Activated T-helper 9 cell treated with anti-CD3 and anti-CD28 coated beads, Interleukin-2, amount 50 U/mL, for 16 hours (primary cell): ENCODE results near the gene PROZ.
"Not testable (repeated sequence)": the region's sequence is repeated elsewhere in the genome, so short reads cannot be mapped to it uniquely, and the experiment has no call there.

ENCODE experiments used
- DNase-seq: peaks from one replicate; pipeline ENCODE4 v3.0.0-alpha.2; 2020; ENCODE audit warnings: low read depth

PROZ gene, protein sequence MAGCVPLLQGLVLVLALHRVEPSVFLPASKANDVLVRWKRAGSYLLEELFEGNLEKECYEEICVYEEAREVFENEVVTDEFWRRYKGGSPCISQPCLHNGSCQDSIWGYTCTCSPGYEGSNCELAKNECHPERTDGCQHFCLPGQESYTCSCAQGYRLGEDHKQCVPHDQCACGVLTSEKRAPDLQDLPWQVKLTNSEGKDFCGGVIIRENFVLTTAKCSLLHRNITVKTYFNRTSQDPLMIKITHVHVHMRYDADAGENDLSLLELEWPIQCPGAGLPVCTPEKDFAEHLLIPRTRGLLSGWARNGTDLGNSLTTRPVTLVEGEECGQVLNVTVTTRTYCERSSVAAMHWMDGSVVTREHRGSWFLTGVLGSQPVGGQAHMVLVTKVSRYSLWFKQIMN

GRCh38 chr13:113157929-113158747 lies at the start of gene PROZ:
Gene PROZ, plus strand, starts transcription at chr13:113158648. Its CDS starts 13 bp downstream, at chr13:113158661.
- DNase-seq, result no peak

GRCh38 chr13:113109151-113110047 lies 49.0 kb upstream of the PROZ start:
- no peak for DNase-seq

DNA sequence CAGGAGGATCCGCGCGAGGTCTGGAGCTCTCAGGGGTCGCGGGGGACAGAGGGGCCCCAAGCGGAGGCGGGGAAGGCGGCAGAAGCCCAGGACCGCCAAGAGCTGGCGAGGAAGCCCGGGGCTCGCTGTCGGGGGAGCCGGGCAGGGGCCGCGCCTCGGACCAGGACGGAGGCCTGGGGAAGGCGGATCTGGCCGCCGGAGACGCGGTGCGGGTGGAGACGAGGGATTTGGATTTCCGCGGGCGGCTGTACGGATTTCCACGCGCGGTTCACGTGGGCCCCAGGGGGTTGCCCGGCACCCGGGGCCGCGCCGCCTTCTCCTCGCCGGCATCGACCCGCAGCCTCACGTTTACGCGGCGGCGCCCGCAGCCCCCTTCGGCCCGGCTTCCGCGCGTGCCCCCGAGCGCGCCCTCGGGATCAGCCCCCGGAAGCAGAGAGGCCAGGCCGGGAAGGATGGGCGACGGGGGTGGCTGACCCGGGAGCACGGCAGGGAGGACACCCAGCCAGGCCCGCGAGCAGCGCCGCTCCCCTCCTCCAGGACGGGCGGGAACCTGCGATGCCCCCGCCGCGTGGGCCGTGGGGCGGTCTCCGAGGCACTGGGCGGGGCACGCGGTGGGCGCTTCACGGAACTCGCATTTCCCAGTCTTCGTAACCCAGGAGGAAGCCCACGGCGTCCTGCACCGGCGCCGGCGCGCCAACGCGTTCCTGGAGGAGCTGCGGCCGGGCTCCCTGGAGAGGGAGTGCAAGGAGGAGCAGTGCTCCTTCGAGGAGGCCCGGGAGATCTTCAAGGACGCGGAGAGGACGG lies 48.2 kb upstream of the PROZ start:
- DNase-seq, result no peak

GRCh38 chr13:113110852-113111315 lies 47.6 kb upstream of the PROZ start:
- no peak for DNase-seq

GRCh38 chr13:113111821-113112220 lies 46.6 kb upstream of the PROZ start:
- DNase-seq, result not testable (repeated sequence)

GRCh38 chr13:113112475-113112874 lies 46.0 kb upstream of the PROZ start:
- not testable (repeated sequence) for DNase-seq

DNA sequence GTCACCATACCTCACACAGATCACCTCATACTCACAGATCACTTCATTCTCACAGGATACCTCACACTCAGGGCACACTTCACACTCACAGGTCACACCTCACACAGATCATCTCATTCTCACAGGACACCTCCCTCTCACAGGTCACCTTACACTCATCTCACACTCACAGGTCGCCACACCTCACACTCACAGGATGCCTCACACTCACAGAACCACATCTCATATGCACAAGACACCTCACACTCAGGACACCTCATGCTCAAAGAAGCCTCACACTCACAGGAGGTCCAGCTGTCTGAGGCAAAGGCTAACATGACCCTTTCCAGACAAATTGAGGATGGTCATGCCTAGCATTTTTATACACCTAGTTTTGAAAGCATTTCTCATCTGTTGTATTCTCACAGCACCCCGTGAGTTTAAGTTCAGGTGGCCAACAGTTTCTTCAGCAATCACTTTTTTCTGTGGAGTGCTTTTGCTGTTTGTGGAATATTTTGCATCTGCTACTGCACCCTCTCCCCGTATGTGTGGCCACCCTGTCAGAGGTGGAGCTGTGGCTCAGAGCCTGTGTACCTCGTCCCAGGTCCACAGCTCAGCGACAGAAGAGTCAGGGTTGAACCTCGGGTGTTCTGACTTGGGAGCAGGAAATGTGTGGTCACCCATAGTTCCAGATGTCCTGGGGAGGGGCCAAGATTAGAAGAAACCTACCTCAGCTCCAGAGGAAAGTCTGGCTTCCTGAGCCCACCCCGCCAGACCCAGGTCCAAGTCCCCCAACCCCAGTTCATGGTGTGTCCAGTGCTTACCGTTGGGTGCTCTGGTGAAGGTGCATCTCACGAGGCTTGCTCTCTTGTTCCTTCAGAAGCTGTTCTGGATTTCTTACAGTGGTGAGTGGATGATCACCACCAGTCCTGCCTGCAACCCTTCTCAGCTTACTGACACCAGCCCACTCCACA lies 45.3 kb upstream of the PROZ start:
- no peak for DNase-seq

DNA sequence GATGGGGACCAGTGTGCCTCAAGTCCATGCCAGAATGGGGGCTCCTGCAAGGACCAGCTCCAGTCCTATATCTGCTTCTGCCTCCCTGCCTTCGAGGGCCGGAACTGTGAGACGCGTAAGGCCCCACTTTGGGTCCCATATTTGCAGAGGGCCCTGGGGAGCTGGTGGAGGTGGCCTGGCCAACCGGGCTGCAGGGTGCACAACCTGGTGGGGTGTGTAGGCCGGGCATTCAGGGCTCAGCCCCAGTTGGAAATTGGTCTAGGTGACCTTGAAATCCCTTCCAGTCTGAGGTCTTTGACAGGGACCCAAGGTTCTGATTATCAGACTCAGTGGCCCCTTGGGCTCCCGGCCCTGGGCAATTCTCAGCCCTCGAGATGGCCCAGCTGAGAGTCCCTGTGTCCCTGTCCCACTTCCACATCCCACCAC lies 44.6 kb upstream of the PROZ start:
- DNase-seq, result no peak

DNA sequence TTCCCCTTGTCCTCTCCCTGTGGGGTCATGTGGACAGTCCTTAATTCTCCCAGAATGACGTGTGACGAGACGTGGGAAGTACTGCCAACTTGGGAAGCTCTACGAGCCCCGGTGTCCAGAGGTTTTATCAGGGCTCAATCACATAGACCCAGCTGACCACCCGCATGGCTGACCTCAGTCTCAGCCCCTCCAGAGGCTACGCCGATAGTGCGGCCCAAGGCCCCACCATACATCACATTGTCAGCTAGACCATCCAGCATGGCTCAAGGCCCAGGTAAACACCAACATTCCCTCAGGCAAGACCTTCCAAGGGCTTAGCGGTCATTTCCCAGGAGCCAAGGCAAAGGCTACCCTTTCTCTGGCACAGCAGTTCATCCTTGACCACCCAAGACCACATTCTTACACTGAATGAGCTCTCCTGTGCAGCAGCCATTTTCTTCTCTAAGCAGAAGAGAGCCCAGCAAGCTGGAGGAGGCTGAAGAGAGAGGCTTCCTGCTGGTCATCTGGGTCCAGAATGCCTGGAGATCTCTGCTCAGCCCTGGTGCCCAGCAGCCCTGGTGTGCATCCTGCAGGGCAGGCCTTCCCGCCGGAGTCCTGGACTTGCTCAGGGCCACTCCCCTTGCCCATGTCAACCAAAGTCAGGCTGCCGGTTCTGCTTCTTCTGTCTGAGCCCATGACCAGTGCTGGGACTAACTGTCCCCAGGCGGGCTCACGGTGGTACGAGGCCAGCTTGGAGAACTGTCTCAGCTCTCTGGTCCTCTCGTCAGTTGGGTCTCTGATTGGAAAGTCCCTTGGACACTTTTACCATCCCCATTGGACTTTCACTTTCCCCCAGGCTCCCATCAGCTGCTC lies 43.7 kb upstream of the PROZ start:
- no peak for DNase-seq

DNA sequence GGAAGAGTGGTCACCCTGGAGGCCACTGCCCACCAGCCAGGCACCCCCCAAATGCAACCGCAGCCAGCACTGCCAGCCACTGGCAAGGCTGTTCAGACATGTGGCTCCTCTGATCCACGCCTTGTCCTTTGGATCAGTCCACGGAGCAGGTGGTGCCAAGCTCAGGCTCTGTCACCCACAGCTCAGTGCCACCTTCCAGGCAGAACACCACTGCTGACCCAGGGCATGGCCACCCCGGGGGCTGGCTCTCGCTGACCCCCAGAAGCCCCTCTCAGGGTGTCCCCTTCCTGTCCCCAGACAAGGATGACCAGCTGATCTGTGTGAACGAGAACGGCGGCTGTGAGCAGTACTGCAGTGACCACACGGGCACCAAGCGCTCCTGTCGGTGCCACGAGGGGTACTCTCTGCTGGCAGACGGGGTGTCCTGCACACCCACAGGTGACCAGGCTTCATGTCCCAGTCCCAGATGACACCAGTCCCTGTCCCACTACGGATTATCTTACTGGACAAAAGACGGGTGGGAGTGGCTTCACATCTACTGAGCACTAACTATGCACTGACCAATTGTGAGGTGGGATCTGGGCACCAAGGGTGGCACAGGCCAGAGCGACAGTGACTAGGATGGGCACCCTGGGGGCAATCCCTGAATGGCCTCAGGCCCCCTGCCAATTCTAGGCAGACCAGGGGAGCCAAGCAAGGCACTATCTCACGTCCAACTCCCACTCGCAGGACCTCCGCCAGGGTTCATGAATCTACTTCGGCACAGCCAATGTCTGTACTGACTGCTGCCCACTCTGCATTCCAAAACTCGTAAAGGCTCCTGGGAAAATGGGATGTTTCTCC lies 42.9 kb upstream of the PROZ start:
- DNase-seq, result no peak

DNA sequence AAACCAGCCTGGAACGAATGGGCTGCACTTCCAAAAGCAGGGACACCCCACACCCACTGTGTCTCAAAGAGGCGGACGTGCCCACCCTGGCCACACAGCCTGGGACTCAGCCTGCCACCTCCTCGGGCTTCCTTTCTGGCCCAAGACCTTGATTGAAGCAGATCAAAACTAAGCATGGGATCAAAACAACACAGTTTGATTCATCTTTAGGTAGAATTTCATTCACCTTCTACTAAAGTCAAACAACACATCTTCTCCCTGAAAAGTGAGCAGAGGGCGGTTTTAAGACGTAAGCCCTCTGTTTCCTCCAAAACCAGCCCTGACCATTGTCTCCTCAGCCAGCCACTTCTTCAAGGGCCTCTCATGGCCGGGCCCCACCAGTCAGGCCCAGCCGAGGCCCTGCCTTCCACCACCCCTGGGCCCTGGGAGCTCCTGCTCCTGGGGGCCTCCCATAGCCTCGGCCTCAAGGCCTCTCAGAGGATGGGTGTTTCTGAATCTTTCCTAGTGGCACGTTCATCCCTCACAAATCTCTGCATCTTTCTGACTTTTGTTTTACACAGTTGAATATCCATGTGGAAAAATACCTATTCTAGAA lies 42.1 kb upstream of the PROZ start:
- DNase-seq, result no peak

DNA sequence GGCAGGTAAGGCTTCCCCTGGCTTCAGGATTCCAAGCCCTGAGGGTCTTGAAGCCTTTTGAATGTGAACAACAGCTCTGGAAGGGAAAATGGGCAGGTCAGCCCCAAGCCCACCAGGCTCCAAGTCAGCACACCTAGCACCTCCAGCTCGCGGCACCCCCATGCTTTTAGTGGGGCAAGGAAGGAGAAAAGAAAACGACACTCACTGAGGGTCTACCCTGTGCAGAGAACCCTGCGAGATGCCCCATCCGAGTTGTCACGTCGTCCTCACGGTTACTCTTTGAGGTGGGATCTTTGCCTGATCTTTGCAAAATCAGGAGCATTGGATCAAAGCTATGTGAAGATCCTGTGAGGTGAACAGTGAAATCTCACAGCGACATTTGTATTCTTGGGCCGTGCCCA lies 41.6 kb upstream of the PROZ start:
- no peak for DNase-seq

GRCh38 chr13:113117335-113117872 lies 41.0 kb upstream of the PROZ start:
- no peak for DNase-seq

DNA sequence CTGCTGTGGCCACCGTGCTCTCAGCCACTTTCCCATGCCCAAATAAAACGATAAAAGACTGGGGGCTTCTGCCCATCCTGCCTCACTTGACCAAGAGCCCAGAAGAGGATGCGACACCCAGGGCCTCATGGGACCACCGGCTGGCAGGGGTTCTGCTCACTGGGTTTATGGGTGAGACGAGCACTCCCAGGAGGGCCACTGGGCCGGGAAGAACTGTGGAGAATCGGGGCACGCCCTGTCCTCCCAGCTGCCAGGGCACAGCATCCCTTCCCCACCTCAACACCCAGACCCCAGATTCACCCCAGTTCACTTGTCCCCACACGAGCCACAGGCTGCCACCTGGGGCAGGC lies 40.6 kb upstream of the PROZ start:
- DNase-seq, result no peak

DNA sequence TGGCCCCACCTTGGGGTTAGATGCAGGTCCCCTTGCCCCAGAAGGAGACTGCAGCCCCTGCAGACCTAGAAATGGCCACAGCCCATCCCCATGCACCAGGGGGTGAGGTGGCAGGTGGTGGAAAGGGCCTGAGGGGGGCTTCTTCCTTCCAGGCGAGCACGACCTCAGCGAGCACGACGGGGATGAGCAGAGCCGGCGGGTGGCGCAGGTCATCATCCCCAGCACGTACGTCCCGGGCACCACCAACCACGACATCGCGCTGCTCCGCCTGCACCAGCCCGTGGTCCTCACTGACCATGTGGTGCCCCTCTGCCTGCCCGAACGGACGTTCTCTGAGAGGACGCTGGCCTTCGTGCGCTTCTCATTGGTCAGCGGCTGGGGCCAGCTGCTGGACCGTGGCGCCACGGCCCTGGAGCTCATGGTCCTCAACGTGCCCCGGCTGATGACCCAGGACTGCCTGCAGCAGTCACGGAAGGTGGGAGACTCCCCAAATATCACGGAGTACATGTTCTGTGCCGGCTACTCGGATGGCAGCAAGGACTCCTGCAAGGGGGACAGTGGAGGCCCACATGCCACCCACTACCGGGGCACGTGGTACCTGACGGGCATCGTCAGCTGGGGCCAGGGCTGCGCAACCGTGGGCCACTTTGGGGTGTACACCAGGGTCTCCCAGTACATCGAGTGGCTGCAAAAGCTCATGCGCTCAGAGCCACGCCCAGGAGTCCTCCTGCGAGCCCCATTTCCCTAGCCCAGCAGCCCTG lies 40.0 kb upstream of the PROZ start:
- DNase-seq, result no peak

GRCh38 chr13:113119166-113119821 lies 39.2 kb upstream of the PROZ start:
- no peak for DNase-seq
